Omental fat pad (tissue), 4 donors: Measurements from ENCODE around the gene PDE3A. TPM values are rescaled to one million over a fixed set of nuclear protein-coding genes. Genes with fewer than 3 reads are reported as not detected.

Experiments
- ATAC-seq: fragments of 150-250 bp; one replicate; pipeline ENCODE4 v1.9.1; 2016; ENCODE audit warnings: mild to moderate bottlenecking, moderate library complexity; ENCODE audit not compliant: low FRiP score
- DNase-seq: peaks from one replicate; pipeline ENCODE4 v3.0.0-alpha.2; 2019; ENCODE audit warnings: low spot score
- total RNA-seq, 4 donors: library from RNA; depleted of rRNA; stranded (reverse); fragments of >200 nt; gene quantifications; one replicate each; pipeline ENCODE4 v1.1.0, GENCODE V29; 2016
- TF ChIP-seq, protein P1 (sequence below), 3 donors: fragments of 450-650 bp; IDR thresholded peaks; one replicate each; pipeline ENCODE4 v1.5.1; 2016 to 2017; ENCODE audit warnings: antibody characterized with exemption in 3 of 3, mild to moderate bottlenecking in 3 of 3, moderate library complexity in 2 of 3

The PDE3A gene
- total RNA-seq, 4 donors from 2014 or later: 10.9 to 18.6 (median 13.7) TPM

DNA sequence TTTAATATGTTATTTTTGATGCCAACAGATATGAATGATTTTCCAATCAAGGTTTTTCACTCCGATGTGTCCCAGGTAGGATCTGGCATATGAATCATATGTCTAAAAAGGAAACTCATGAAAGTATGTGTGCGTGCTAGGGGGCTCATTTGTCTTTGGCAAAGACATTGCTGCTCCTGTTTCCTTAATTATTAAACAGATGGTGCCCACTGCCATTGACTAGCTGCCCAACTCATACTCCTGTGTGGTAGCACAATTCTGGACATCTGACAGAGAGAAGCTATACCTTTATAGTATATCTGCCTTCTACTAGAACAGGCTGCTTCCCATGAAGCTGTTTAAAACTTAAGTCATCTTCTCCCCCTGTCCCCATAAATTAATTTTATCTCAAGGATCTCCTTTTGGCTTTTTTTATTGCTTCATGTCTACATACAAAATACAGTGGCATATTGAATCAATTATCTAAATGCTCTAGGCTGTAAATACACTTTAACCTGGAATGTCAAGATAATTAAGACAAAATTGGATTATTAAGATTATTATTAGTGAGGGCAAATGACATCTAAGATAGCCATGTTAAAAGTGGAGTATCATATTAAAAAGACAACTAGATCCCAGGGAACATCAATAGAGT is 1.4 kb upstream of the PDE3A start:
- ATAC-seq (no peak), DNase-seq (no peak)
- TF ChIP-seq, protein P1, sequence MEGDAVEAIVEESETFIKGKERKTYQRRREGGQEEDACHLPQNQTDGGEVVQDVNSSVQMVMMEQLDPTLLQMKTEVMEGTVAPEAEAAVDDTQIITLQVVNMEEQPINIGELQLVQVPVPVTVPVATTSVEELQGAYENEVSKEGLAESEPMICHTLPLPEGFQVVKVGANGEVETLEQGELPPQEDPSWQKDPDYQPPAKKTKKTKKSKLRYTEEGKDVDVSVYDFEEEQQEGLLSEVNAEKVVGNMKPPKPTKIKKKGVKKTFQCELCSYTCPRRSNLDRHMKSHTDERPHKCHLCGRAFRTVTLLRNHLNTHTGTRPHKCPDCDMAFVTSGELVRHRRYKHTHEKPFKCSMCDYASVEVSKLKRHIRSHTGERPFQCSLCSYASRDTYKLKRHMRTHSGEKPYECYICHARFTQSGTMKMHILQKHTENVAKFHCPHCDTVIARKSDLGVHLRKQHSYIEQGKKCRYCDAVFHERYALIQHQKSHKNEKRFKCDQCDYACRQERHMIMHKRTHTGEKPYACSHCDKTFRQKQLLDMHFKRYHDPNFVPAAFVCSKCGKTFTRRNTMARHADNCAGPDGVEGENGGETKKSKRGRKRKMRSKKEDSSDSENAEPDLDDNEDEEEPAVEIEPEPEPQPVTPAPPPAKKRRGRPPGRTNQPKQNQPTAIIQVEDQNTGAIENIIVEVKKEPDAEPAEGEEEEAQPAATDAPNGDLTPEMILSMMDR (IDR thresholded peaks at IDR 0.05): no peak

DNA sequence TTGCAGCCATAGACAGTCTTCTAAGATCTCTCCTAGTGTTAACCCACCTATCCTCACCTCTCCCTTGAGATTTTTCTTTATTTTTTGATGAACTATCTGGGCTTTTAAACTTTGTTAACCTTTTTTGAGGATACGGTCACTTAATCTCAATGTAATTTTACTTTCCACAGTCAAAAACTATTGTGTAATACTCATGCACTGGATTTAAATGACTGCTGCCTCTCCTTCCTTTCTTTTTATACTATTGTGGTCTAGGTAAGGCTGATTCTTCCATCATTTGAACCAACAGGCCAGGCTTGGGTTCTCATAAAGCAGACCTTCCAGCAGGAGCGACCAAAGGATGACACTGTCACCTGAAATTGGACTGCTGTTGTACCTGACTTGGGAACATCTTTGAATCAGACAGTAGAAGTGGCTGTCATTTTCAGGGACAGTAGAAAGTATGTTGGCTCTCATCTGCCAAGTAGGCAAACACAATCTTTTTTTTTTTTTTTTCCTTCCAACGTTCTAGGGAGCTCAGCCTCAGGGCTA is 689 bp upstream of the PDE3A start:
- DNase-seq: no peak
- TF ChIP-seq, protein P1 (IDR thresholded peaks at IDR 0.05): no peak
- ATAC-seq: no peak

DNA sequence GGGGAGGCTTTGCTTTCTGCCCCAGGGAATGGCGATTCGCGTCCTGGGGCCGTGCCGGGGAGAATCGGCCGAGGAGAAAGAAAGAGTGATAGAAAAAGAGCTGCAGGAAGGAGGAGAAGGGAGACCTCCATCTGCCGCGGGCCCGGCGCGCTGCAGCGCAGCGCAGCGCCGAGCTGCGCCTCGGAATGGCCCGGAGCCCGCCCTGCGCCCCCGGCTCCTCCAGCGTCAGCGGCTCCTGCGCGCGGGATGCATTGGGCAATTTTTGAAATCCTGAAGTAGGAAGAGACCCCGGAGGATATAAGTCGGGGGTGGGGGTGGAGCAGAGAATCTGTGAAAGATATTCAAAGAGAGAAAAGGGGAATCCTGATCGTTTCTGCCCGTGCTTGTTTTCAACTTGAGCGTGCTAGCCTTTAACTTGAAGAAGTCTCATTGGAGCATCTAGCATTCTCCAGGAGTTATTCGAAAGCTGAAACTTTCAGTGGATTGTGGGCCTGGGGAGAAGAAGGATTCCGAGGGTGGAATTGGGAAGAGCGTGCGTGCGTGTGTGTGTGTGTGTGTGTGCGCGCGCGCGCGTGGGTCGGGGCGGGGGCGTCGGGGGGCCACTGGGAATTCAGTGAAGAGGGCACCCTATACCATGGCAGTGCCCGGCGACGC is 441 bp downstream of the PDE3A start:
- ATAC-seq (peak; percentile 57), DNase-seq (no peak)
- TF ChIP-seq, protein P1 (IDR thresholded peaks at IDR 0.05): no peak

DNA sequence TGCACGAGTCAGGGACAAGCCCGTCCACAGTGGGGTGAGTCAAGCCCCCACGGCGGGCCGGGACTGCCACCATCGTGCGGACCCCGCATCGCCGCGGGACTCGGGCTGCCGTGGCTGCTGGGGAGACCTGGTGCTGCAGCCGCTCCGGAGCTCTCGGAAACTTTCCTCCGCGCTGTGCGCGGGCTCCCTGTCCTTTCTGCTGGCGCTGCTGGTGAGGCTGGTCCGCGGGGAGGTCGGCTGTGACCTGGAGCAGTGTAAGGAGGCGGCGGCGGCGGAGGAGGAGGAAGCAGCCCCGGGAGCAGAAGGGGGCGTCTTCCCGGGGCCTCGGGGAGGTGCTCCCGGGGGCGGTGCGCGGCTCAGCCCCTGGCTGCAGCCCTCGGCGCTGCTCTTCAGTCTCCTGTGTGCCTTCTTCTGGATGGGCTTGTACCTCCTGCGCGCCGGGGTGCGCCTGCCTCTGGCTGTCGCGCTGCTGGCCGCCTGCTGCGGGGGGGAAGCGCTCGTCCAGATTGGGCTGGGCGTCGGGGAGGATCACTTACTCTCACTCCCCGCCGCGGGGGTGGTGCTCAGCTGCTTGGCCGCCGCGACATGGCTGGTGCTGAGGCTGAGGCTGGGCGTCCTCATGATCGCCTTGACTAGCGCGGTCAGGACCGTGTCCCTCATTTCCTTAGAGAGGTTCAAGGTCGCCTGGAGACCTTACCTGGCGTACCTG is 1.1 kb downstream of the PDE3A start:
- peak; percentile 27 for DNase-seq
- peak; percentile 71 for ATAC-seq
- TF ChIP-seq, protein P1 (IDR thresholded peaks at IDR 0.05): no peak

DNA sequence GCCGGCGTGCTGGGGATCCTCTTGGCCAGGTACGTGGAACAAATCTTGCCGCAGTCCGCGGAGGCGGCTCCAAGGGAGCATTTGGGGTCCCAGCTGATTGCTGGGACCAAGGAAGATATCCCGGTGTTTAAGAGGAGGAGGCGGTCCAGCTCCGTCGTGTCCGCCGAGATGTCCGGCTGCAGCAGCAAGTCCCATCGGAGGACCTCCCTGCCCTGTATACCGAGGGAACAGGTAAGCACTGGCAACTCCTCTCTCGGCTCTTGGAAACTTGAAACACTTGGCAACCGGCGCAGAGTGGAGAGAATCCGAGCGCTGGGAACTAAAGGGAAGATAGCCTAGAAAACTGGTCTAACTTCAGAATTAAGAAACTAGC is 1.7 kb downstream of the PDE3A start:
- peak; percentile 33 for ATAC-seq
- no peak for DNase-seq
- TF ChIP-seq, protein P1 (IDR thresholded peaks at IDR 0.05): no peak

DNA sequence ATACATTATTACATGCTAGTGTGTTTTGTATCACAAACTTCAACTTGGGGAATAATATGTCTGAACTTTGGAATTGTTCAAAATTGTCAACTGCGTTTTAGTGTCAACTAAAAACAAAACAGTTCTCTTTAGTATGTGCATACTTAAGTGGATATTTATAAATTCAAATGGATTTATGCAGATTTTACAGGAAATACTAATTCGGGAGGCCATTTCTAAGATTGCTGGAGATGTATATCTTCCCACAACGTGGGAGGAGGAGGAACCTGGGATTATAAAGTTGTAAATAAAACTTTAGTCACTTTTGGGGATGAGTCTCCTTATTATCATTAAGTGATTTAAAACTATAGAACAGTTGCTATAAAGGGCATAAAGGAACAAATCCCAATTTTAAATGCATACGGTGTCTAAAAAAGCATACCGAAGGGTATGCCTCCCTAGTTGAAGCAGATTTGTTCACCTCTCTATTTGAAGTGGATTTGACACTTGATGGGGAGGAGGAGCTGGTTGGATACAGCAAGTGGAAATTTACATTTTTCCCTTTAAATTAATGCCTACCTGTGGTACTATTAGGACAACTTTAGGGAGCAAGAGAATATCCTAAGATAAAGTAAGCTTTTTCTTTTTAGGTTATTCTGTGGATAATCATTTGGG is 2.7 kb downstream of the PDE3A start:
- ATAC-seq: no peak
- TF ChIP-seq, protein P1 (IDR thresholded peaks at IDR 0.05): no peak
- DNase-seq: no peak
